HEK293T (cell line): ENCODE results near the gene AHI1.
"Not testable (repeated sequence)": the region's sequence is repeated elsewhere in the genome, so short reads cannot be mapped to it uniquely, and the experiment has no call there.

ENCODE experiments used
- CTCF ChIA-PET: fragments of 350-600 bp; formaldehyde crosslinking; extraction: SDS; loops from one replicate; lab custom pipeline; 2021; ENCODE audit warnings: antibody characterized with exemption, inconsistent platforms; lab: Yijun Ruan, JAX
- POLR2A ChIA-PET: fragments of 350-600 bp; formaldehyde crosslinking; extraction: SDS; loops from one replicate; lab custom pipeline; 2020; ENCODE audit warnings: antibody characterized with exemption, inconsistent platforms; lab: Yijun Ruan, JAX
- DNase-seq: peaks from one replicate; pipeline ENCODE4 v3.0.0; 2012; ENCODE audit warnings: mixed read lengths; ENCODE audit errors: extremely low spot score
- ARNT ChIP-seq: fragments of 450-650 bp; IDR thresholded peaks from 2 replicates; pipeline ENCODE4 v1.6.1; 2017; ENCODE audit warnings: mild to moderate bottlenecking
- BHLHE40 ChIP-seq: fragments of 450-650 bp; IDR thresholded peaks from 2 replicates; pipeline ENCODE4 v1.6.1; 2016; ENCODE audit warnings: mild to moderate bottlenecking, moderate library complexity, borderline replicate concordance
- CTBP1 ChIP-seq: fragments of 450-650 bp; IDR thresholded peaks from 2 replicates; pipeline ENCODE4 v1.6.1; 2016; ENCODE audit warnings: borderline replicate concordance
- ELF4 ChIP-seq: fragments of 450-650 bp; IDR thresholded peaks from 2 replicates; pipeline ENCODE4 v1.6.1; 2017; ENCODE audit warnings: antibody characterized with exemption
- FOXA1 ChIP-seq: fragments of 450-650 bp; IDR thresholded peaks from 2 replicates; pipeline ENCODE4 v1.6.1; 2016; ENCODE audit warnings: mild to moderate bottlenecking
- FOXK2 ChIP-seq: fragments of 450-650 bp; IDR thresholded peaks from 2 replicates; pipeline ENCODE4 v1.6.1; 2016; ENCODE audit warnings: mild to moderate bottlenecking
- FOXM1 ChIP-seq: fragments of 450-650 bp; IDR thresholded peaks from 2 replicates; pipeline ENCODE4 v1.6.1; 2017; ENCODE audit warnings: mild to moderate bottlenecking, borderline replicate concordance
- HDGF ChIP-seq: fragments of 450-650 bp; IDR thresholded peaks from 2 replicates; pipeline ENCODE4 v1.6.1; 2017; ENCODE audit warnings: antibody characterized with exemption, borderline replicate concordance
- L3MBTL2 ChIP-seq: fragments of 450-650 bp; conservative IDR thresholded peaks from 2 replicates; pipeline ENCODE4 v1.6.1; 2016; ENCODE audit warnings: mild to moderate bottlenecking
- LEF1 ChIP-seq: fragments of 450-650 bp; IDR thresholded peaks from 2 replicates; pipeline ENCODE4 v1.6.1; 2017; ENCODE audit warnings: mild to moderate bottlenecking, borderline replicate concordance
- NFRKB ChIP-seq: fragments of 450-650 bp; IDR thresholded peaks from 2 replicates; pipeline ENCODE4 v1.6.1; 2016; ENCODE audit warnings: mild to moderate bottlenecking, moderate library complexity
- SP1 ChIP-seq: fragments of 450-650 bp; IDR thresholded peaks from 2 replicates; pipeline ENCODE4 v1.6.1; 2017
- SUZ12 ChIP-seq: fragments of 450-650 bp; IDR thresholded peaks from 2 replicates; pipeline ENCODE4 v1.6.1; 2016; ENCODE audit warnings: mild to moderate bottlenecking
- TARDBP ChIP-seq: fragments of 450-650 bp; IDR thresholded peaks from 2 replicates; pipeline ENCODE4 v1.6.1; 2016
- ZNF384 ChIP-seq: fragments of 450-650 bp; IDR thresholded peaks from 2 replicates; pipeline ENCODE4 v1.6.1; 2016
- TF ChIP-seq, protein P1 (sequence below): fragments of 450-650 bp; IDR thresholded peaks from 2 replicates; pipeline ENCODE4 v1.6.1; 2016

Gene AHI1

DNA sequence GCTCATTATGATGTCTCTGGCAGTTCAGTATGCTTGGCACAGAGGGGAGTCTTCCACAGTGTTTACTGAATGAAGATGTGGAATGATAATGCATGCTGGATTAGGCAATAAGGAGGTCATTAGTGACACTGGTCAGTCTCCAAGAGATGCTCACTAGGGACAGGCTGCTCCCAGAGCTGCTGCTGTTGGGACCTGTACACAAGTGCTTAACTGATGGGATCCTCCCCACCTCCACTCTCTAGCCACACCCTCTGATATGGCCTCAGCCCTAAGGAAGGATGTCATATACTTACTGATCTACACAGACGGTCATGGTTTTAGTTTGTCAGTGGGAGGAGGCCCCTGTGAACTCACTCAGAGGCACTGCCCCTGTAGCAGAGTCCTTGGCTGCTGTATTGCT, 243.1 kb downstream of the AHI1 start:
- ChIA-PET POLR2A (no interaction called here), CTCF (no interaction called here)
- DNase-seq: no peak
- TF ChIP-seq ZNF384: no peak
- TF ChIP-seq NFRKB: no peak
- no peak for TF ChIP-seq BHLHE40
- no peak for TF ChIP-seq FOXK2
- TF ChIP-seq, protein P1, sequence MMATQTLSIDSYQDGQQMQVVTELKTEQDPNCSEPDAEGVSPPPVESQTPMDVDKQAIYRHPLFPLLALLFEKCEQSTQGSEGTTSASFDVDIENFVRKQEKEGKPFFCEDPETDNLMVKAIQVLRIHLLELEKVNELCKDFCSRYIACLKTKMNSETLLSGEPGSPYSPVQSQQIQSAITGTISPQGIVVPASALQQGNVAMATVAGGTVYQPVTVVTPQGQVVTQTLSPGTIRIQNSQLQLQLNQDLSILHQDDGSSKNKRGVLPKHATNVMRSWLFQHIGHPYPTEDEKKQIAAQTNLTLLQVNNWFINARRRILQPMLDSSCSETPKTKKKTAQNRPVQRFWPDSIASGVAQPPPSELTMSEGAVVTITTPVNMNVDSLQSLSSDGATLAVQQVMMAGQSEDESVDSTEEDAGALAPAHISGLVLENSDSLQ: no peak

GRCh38 chr6:135251498-135252441, 245.8 kb downstream of the AHI1 start:
- ChIA-PET POLR2A (no interaction called here), CTCF (no interaction called here)
- no peak for DNase-seq
- TF ChIP-seq LEF1 (no peak), L3MBTL2 (no peak), FOXM1 (no peak), NFRKB (no peak), ZNF384 (no peak), ELF4 (no peak), SP1 (no peak), FOXK2 (no peak), CTBP1 (no peak), ARNT (no peak), FOXA1 (no peak), BHLHE40 (no peak), TARDBP (no peak), HDGF (no peak), SUZ12 (no peak)
- TF ChIP-seq, protein P1: no peak

DNA sequence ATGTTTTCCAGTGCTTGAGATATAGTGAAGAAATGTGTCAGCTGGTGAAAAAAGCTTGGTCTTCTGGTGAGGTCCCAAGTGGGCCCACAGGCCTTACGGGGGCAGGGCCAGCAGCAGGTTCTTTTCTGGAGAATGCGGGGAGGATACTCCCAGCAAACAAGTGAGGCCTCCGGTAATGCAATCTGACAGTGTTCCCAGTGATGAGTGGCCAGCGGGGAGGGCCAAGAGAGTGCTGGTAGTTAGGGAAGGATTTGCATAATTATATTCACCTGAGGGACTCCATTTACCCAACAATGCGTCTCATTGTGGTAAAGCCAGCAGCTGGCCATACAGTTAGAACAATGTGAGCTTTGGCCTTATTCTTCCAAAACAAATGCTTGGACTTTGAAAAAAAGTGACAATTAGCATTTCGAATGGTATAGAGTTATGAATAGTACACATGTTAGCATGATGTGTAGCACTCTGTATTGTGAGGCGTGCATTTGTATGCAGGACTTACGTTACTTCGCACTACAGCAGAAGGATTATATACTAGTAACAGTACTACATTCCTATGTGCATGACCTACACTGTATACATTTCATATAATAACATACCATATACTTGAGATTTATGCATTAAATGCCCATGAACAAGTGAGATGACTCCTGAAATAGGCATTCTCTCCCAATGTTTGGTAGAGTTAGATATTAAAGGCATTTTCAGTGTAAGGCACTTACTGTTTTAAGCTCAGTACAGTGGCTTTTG, 246.6 kb downstream of the AHI1 start:
- ChIA-PET CTCF (no interaction called here), POLR2A (no interaction called here)
- no peak for DNase-seq

DNA sequence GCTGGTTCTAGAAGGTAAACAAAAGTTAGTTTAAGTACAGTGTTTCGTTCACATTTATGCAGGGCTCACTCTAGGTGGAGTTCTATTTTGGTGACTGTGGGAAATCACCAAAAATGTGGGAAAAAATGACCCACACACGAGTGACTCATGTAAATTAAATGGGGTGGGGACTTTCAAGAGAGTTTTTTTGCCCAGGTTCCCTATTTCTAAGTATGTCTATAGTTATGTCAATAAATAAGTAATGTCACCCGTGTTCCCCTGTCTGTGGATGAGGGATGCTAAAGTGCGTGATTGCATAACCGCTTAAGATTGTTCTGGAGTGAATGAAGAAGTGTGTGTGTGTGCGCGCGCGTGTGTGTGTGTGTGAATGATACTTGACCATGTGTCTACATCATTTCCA, 247.3 kb downstream of the AHI1 start:
- no peak for DNase-seq

More for the DNA sequence above, 246.6 kb downstream of the AHI1 start:
- TF ChIP-seq FOXA1 (no peak), NFRKB (no peak), L3MBTL2 (no peak), ELF4 (no peak), SP1 (no peak), SUZ12 (no peak), ARNT (no peak), FOXK2 (no peak), LEF1 (no peak), FOXM1 (no peak), TARDBP (no peak), CTBP1 (no peak), HDGF (no peak), ZNF384 (no peak), BHLHE40 (no peak)
- TF ChIP-seq, protein P1: no peak

DNA sequence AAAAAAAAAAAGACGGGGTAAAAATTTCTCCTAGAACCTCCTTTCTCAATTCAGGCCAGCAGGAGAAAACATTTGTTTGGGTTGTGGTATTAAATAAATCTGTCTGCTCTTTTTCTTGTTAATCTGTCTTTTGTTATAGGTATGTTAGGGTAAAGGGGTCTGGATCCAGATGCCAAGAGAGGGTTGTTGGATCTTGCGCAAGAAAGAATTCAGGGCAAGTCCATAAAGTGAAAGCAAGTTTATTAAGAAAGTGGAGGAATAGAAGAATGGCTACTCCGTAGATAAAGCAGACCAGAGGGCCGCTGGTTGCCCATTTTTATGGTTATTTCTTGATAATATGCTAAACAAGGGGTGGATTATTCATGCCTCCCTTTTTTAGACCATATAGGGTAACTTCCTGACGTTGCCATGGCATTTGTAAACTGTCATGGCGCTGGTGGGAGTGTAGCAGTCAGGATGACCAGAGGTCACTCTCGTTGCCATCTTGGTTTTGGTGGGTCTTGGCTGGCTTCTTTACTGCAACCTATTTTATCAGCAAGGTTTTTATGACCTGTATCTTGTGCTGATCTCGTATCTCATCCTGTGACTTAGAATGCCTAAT, 251.0 kb downstream of the AHI1 start:
- POLR2A ChIA-PET, DNase-seq, CTCF ChIA-PET: not testable (repeated sequence)

More for the DNA sequence above, 247.3 kb downstream of the AHI1 start:
- ChIA-PET POLR2A (no interaction called here), CTCF (no interaction called here)
- TF ChIP-seq, protein P1: no peak
- TF ChIP-seq FOXK2 (no peak), SUZ12 (no peak), BHLHE40 (no peak), SP1 (no peak), FOXM1 (no peak), FOXA1 (no peak), ZNF384 (no peak), ELF4 (no peak), CTBP1 (no peak), NFRKB (no peak), LEF1 (no peak), ARNT (no peak), HDGF (no peak), L3MBTL2 (no peak), TARDBP (no peak)
